MCF 10A (cell line): ENCODE data around the gene ADM. TPM values are rescaled to one million over a fixed set of nuclear protein-coding genes. Genes with fewer than 3 reads are reported as not detected.

Source experiments
- BruUV-seq: library from RNA; stranded (reverse); fragments of 400-500 nt; replicated peaks from 2 replicates; lab custom pipeline; 2021; lab: Mats Ljungman, UMichigan
- CTCF ChIA-PET: fragments of 300-600 bp; sonication (Branson Sonifier 250); formaldehyde crosslinking; extraction: SDS; loops from one replicate; lab custom pipeline; 2021; ENCODE audit warnings: antibody characterized with exemption, inconsistent platforms; lab: Yijun Ruan, JAX
- POLR2A ChIA-PET: fragments of 300-600, 350-650 bp; sonication (Branson Sonifier 250); formaldehyde crosslinking; extraction: SDS; loops from one replicate; lab custom pipeline; 2020; ENCODE audit warnings: antibody characterized with exemption, inconsistent platforms; lab: Yijun Ruan, JAX
- DNase-seq: peaks from one replicate; pipeline ENCODE4 v3.0.0-alpha.2; 2018; ENCODE audit not compliant: unreplicated experiment
- H3K27ac Mint-ChIP-seq: one replicate; pipeline ENCODE4 v1.8.0; 2022; ENCODE audit warnings: mild to moderate bottlenecking, low read depth, mixed read lengths; ENCODE audit not compliant: unreplicated experiment
- H3K27me3 Mint-ChIP-seq: one replicate; pipeline ENCODE4 v1.8.0; 2022; ENCODE audit warnings: mixed read lengths; ENCODE audit not compliant: insufficient read depth, unreplicated experiment
- H3K36me3 Mint-ChIP-seq: one replicate; pipeline ENCODE4 v1.8.0; 2022; ENCODE audit warnings: mild to moderate bottlenecking, moderate library complexity, mixed read lengths; ENCODE audit not compliant: insufficient read depth, unreplicated experiment
- H3K4me1 Mint-ChIP-seq: one replicate; pipeline ENCODE4 v1.8.0; 2022; ENCODE audit warnings: mixed read lengths; ENCODE audit not compliant: insufficient read depth, unreplicated experiment
- H3K4me3 Mint-ChIP-seq: one replicate; pipeline ENCODE4 v1.8.0; 2022; ENCODE audit warnings: mild to moderate bottlenecking, moderate library complexity, mixed read lengths; ENCODE audit not compliant: unreplicated experiment
- H3K9me3 Mint-ChIP-seq: one replicate; pipeline ENCODE4 v1.8.0; 2022; ENCODE audit warnings: mixed read lengths; ENCODE audit not compliant: unreplicated experiment
- CTCF ChIP-seq: fragments of 200-600 bp; IDR thresholded peaks from one replicate; pipeline ENCODE4 v1.8.0; 2022; ENCODE audit warnings: antibody characterized with exemption, mild to moderate bottlenecking; ENCODE audit not compliant: unreplicated experiment
- intact Hi-C: fragments of 100-400 bp; cut with micrococcal nuclease; formaldehyde crosslinking; loops from 2 replicates; pipeline ENCODE4 v1.14.1; 2022
- total RNA-seq: library from RNA; stranded (reverse); gene quantifications from 2 replicates; pipeline ENCODE4 v1.2.3, GENCODE V29; 2022

Gene ADM
- total RNA-seq, 1 experiment from 2014 or later, result 8.7 TPM

- BruUV-seq, result no TSS peak
- Mint-ChIP-seq H3K4me3 (peak within 1 kb of the TSS; percentile 72), H3K27me3 (no peaks in the 10 kb centered on the region), H3K27ac (peak within 1 kb of the TSS; percentile 74), H3K36me3 (no peaks in the 10 kb centered on the region), H3K9me3 (no peaks in the 10 kb centered on the region), H3K4me1 (peaks cover 25% of the 10 kb centered on the region)
- TF ChIP-seq CTCF, result no peak
- CTCF ChIA-PET, result interaction anchor here (0.7 to 2.2 kb wide), 5 partner anchors 9 to 512 kb away, joined by 3 to 10 read pairs (median 5); partner anchors contain the start of gene ADM
- peak; percentile 84 for DNase-seq
- POLR2A ChIA-PET, result interaction anchor here (0.7 to 8.5 kb wide), 19 partner anchors 9 to 720 kb away, joined by 3 to 217 read pairs (median 3); partner anchors contain the start of genes ADM and WEE1
- intact Hi-C loops, result no loop called here
These were observed 11.2 kb upstream of the ADM start, which contains the start of gene SBF2 for GRCh38 chr11:10293423-10294289. SBF2 (minus strand) TSS chr11:10294219; CDS start chr11:10294069, 150 bp downstream.

- no peaks in the 10 kb centered on the region for H3K9me3 Mint-ChIP-seq
- intact Hi-C loops, result no loop called here
- H3K4me3 Mint-ChIP-seq, result peak overlapping the region; percentile 72
- BruUV-seq, result TSS peak; percentile 56
- peaks cover 5% of the 10 kb centered on the region for H3K36me3 Mint-ChIP-seq
- peaks cover 25% of the 10 kb centered on the region for H3K4me1 Mint-ChIP-seq
- H3K27ac Mint-ChIP-seq, result peak overlapping the region; percentile 44
- no peak for TF ChIP-seq CTCF
- DNase-seq, result peak; percentile 75
- ChIA-PET CTCF (interaction anchor here (2.2 kb wide), 1 partner anchor 12 kb away, joined by 10 read pairs; no protein-coding TSS in a partner anchor), POLR2A (interaction anchor here (0.6 to 8.5 kb wide), 7 partner anchors 11 to 726 kb away, joined by 3 to 217 read pairs (median 5); partner anchors contain the start of genes ADM and WEE1)
- no peaks in the 10 kb centered on the region for H3K27me3 Mint-ChIP-seq
These were observed 10.5 kb upstream of the ADM start for GRCh38 chr11:10294290-10294953.

- Mint-ChIP-seq H3K36me3 (peaks cover 10% of the 10 kb centered on the region), H3K27ac (peak overlapping the region; percentile 44), H3K9me3 (no peaks in the 10 kb centered on the region), H3K4me3 (peak overlapping the region; percentile 72), H3K27me3 (no peaks in the 10 kb centered on the region), H3K4me1 (peaks cover 22% of the 10 kb centered on the region)
- no peak for TF ChIP-seq CTCF
- BruUV-seq, result no TSS peak
- ChIA-PET CTCF (interaction anchor here (0.5 to 2.2 kb wide), 6 partner anchors 11 to 559 kb away, joined by 3 to 10 read pairs (median 3); no protein-coding TSS in a partner anchor), POLR2A (interaction anchor here (0.6 to 8.5 kb wide), 7 partner anchors 11 to 1059 kb away, joined by 3 to 217 read pairs (median 3); partner anchors contain the start of gene ADM)
- DNase-seq, result no peak
- intact Hi-C loops, result no loop called here
These were observed 9.6 kb upstream of the ADM start for GRCh38 chr11:10295064-10295901.
